HL-60 (cell line): Measurements from ENCODE around the gene C14orf180.
A peak's percentile ranks its signal among the peaks of the same experiment; 100 is the strongest.

Experiments
- DNase-seq, 2 experiments: peaks; one replicate each; pipeline ENCODE4 v3.0.0-alpha.2; 2010 to 2020; ENCODE audit warnings: low read depth in 1 of 2, low spot score in 1 of 2
- H3K27ac ChIP-seq: fragments of 250-450 bp; sonication (Bioruptor Pico); replicated peaks from 2 replicates; pipeline ENCODE4 v1.5.1; 2020; ENCODE audit warnings: mild to moderate bottlenecking, moderate library complexity
- H3K27me3 ChIP-seq: fragments of 250-450 bp; sonication (Bioruptor Pico); 2 replicates; pipeline ENCODE4 v1.5.1; 2021; ENCODE audit warnings: mild to moderate bottlenecking, moderate library complexity; ENCODE audit not compliant: insufficient read depth, poor library complexity, severe bottlenecking
- H3K4me3 ChIP-seq: replicated peaks from 2 replicates; pipeline ENCODE4 v1.5.1; 2011; ENCODE audit warnings: mild to moderate bottlenecking, control low read depth, low read length; ENCODE audit not compliant: insufficient read depth
- GABPA ChIP-seq: IDR thresholded peaks from 2 replicates; pipeline ENCODE4 v1.6.1; 2012; ENCODE audit warnings: low read depth
- POLR2AphosphoS5 ChIP-seq: IDR thresholded peaks from 2 replicates; pipeline ENCODE4 v1.6.1; 2012; ENCODE audit warnings: low read depth
- SPI1 ChIP-seq: IDR thresholded peaks from 2 replicates; pipeline ENCODE4 v1.6.1; 2012; ENCODE audit warnings: low read depth, mild to moderate bottlenecking, borderline replicate concordance
- TF ChIP-seq, protein P1 (sequence below): IDR thresholded peaks from 2 replicates; pipeline ENCODE4 v1.6.1; 2012; ENCODE audit warnings: low read depth; ENCODE audit not compliant: insufficient replicate concordance
- TF ChIP-seq, protein P2 (sequence below): IDR thresholded peaks from one replicate; pipeline ENCODE4 v1.5.1; 2011; ENCODE audit warnings: low read length, control low read depth, inconsistent platforms; ENCODE audit not compliant: insufficient read depth

The C14orf180 gene

DNA sequence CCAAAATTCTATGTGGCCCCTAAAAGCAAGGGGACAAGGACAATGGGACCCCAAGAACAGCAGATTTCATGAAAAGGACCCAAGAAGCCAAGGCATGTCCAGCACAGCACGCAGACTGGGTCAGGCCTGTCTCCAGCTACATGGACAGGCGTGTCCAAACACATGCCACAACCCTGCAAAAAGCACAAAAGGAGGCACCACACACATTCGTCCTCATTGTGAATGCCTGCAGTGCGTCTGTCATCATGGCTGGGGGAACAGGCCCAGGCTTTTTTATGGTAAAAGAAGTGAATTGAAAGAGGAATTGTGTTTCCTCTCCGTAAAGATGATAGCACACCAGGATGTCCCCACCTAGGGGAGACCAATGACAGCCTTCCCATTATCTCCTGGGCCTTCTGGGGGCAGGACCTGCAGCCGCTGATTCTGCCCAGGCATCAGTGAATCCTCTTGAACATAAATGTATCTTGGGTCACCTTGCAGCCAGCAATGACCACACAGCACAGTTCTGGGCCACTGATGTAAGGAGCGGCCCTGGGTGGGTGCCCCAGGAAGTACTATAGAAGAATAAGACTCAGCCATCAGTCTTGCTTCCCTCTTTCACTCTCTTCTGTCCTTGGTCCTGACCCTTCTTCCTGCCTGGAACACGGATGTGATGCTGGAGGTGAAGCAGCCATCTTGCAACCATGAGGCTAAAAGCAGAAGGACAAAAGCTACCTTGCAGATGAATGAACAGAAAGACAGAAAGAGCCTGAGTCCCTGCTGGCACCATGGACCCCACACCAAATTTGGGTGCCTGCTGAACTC lies 29.8 kb upstream of the C14orf180 start:
- TF ChIP-seq, protein P1, sequence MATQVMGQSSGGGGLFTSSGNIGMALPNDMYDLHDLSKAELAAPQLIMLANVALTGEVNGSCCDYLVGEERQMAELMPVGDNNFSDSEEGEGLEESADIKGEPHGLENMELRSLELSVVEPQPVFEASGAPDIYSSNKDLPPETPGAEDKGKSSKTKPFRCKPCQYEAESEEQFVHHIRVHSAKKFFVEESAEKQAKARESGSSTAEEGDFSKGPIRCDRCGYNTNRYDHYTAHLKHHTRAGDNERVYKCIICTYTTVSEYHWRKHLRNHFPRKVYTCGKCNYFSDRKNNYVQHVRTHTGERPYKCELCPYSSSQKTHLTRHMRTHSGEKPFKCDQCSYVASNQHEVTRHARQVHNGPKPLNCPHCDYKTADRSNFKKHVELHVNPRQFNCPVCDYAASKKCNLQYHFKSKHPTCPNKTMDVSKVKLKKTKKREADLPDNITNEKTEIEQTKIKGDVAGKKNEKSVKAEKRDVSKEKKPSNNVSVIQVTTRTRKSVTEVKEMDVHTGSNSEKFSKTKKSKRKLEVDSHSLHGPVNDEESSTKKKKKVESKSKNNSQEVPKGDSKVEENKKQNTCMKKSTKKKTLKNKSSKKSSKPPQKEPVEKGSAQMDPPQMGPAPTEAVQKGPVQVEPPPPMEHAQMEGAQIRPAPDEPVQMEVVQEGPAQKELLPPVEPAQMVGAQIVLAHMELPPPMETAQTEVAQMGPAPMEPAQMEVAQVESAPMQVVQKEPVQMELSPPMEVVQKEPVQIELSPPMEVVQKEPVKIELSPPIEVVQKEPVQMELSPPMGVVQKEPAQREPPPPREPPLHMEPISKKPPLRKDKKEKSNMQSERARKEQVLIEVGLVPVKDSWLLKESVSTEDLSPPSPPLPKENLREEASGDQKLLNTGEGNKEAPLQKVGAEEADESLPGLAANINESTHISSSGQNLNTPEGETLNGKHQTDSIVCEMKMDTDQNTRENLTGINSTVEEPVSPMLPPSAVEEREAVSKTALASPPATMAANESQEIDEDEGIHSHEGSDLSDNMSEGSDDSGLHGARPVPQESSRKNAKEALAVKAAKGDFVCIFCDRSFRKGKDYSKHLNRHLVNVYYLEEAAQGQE = peak; percentile 65
- TF ChIP-seq, protein P2, sequence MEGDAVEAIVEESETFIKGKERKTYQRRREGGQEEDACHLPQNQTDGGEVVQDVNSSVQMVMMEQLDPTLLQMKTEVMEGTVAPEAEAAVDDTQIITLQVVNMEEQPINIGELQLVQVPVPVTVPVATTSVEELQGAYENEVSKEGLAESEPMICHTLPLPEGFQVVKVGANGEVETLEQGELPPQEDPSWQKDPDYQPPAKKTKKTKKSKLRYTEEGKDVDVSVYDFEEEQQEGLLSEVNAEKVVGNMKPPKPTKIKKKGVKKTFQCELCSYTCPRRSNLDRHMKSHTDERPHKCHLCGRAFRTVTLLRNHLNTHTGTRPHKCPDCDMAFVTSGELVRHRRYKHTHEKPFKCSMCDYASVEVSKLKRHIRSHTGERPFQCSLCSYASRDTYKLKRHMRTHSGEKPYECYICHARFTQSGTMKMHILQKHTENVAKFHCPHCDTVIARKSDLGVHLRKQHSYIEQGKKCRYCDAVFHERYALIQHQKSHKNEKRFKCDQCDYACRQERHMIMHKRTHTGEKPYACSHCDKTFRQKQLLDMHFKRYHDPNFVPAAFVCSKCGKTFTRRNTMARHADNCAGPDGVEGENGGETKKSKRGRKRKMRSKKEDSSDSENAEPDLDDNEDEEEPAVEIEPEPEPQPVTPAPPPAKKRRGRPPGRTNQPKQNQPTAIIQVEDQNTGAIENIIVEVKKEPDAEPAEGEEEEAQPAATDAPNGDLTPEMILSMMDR = no peak
- TF ChIP-seq POLR2AphosphoS5 (no peak), GABPA (no peak), SPI1 (no peak)
- no peaks in the 10 kb centered on the region for H3K27me3 ChIP-seq
- H3K27ac ChIP-seq = no peak overlapping the region
- H3K4me3 ChIP-seq = no peak overlapping the region
- no peak for DNase-seq

DNA sequence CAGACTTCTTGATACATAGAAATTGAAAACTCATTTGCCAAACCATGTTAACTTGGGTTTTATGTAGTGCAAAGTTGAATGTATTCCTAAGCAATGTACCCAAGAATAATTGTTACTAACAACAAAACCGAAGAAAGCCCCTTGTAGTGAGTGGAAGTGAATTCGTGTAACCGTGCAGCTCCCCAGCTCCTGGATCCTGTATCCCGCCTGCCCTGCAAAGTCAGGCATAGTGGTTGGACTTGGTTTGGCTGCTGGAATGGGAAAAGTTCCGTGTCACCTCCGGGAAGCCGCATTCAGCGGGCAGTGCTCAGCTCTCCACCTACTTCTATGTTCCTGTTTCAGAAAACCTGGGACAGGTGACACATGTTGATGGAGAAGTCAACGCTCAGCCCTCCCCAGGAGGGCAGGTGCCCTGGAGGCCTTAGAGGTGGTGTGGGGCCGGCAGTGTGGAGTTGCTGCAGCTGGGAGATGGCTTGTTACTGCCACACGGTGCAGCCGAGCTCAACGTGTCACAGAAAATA lies 29.2 kb upstream of the C14orf180 start:
- Histone ChIP-seq H3K27me3 (no peaks in the 10 kb centered on the region), H3K27ac (no peak overlapping the region)

More for the DNA sequence above, 29.2 kb upstream of the C14orf180 start:
- no peak overlapping the region for H3K4me3 ChIP-seq
- DNase-seq = no peak
- TF ChIP-seq, protein P1 = no peak
- TF ChIP-seq GABPA (no peak), SPI1 (no peak), POLR2AphosphoS5 (no peak)
- TF ChIP-seq, protein P2 = no peak
